Left lobe of liver (tissue), 2 donors: ENCODE measurements around the gene FBXL22. TPM values are rescaled to one million over a fixed set of nuclear protein-coding genes. Genes with fewer than 3 reads are reported as not detected.

Experiments
- ATAC-seq: fragments of 200-7000 bp; cut with Tn5 transposase; one replicate; pipeline ENCODE4 v1.9.1; 2020; ENCODE audit warnings: mild to moderate bottlenecking, moderate library complexity
- DNase-seq: peaks from one replicate; pipeline ENCODE4 v3.0.0-alpha.2; 2020; ENCODE audit warnings: low spot score
- total RNA-seq: library from RNA; stranded (reverse); gene quantifications from one replicate; pipeline ENCODE4 v1.2.1, GENCODE V29; 2021
- donor health status: DM: no; HTN: no; CAD: no; lungs with moderate emphysema.
- donor health status: DM: no; HTN: yes; CAD: no.

FBXL22 gene, protein sequence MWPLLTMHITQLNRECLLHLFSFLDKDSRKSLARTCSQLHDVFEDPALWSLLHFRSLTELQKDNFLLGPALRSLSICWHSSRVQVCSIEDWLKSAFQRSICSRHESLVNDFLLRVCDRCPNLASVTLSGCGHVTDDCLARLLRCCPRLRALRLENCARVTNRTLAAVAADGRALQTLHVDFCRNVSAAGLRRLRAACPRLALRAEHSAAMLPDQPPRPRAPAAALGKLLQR
- 0.53 TPM for total RNA-seq

DNA sequence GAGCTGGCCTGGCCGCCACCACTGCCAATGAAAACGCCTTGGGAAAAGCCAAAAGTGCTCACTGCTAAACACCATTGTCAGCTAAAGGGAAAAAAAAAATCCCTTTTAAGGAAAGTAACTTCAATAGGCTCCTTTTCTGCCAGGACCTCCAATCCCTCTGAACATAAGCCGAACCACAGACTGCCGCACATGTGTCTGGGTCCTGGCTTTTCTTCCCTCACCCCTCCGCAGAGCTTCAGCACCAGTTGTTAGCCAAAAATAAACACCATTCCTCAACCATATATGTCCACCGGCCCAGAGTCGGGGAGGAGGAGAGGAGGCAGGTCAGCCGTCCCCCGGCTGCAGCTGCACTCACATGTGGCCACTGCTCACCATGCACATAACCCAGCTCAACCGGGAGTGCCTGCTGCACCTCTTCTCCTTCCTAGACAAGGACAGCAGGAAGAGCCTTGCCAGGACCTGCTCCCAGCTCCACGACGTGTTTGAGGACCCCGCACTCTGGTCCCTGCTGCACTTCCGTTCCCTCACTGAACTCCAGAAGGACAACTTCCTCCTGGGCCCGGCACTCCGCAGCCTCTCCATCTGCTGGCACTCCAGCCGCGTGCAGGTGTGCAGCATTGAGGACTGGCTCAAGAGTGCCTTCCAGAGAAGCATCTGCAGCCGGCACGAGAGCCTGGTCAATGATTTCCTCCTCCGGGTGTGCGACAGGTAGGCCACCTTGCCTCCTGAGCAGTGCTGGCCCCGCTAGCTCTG, at the start of gene FBXL22:
FBXL22 (plus strand) TSS at position 350 of the 753 bp plus-strand sequence; CDS start at position 356, 6 bp downstream.
- no peak for DNase-seq
- ATAC-seq = no peak

DNA sequence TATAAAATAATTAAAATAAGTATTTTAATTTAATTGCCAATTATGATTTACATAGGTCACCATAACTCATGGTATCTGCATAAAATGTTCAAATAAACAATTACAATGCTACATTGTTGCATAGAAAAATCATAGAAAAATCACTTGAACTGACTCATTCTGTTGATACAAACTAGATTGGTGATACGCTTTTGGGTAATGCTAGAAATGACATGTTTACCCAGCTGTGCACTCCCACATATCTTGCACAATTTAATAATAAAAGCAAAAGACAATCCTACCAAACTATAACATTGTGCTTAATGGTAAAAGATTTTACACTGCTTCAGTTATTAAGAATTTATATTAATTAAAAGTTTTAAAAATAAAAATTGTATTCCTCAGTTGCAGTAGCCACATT, 45.8 kb upstream of the FBXL22 start:
- ATAC-seq (peak; percentile 63), DNase-seq (no peak)

DNA sequence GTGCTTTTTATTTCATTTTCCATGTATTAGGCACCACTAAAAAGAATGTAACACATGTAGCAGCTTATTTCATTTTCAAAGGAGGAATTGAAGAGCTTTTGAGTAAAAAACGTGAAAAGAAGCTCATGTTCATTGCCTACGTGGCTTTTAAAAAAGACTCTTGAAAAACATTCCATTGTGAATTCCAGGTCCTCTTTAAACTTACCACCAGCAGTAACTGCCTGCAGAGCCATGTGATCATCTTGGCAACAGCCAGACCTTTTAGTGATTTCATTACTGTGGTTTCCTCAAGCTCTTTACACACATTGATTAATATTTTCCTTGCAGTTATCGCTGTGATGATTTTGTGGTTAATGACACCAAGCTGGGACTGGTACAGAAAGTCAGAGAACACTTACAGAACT, 43.8 kb upstream of the FBXL22 start:
- ATAC-seq (peak; percentile 90), DNase-seq (no peak)

DNA sequence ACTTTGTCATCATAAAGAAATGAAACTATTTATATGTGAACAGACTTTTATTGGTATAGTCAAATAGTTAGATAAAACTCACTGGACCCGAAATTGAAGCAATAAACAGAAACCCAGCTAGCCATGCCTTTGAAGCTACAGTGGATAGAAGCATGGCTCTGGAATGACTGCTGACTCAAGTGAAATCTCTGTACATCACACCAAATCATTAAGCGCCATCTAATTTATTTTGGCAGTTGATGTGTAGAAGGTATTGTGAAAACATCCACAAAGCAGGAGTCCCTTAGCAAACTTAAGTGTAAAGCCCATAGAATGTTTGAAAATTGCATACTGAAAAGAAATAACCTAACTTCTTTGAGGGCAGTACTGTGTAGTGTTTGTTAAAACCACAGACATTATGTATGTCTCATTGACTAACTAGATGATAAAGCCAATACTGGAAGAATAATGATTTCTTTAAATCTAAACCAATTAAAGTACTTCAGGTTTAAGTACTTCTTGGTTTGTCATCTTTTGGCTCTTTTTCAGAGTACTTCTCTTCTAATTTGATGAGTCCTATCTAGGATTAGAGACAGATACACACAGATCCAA, 42.8 kb upstream of the FBXL22 start:
- DNase-seq (no peak), ATAC-seq (no peak)

DNA sequence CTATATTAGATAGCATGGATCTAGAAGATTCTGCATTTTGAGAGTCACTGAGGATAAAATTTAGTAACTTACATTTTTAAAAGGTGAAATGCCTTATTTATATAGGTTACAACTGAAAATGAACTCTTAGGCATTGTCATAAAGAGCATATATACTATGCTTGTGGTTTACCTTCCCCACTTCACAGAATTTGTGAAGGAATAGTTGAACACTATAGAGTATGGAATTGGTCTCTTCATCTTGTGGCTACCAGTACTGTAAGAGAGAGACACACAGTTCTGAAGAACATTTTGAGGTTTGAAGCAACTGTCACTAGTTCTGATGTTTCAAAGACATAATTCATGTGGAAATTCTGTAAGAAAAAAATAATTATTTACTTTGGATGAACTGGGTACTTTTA, 41.7 kb upstream of the FBXL22 start:
- no peak for DNase-seq
- no peak for ATAC-seq

DNA sequence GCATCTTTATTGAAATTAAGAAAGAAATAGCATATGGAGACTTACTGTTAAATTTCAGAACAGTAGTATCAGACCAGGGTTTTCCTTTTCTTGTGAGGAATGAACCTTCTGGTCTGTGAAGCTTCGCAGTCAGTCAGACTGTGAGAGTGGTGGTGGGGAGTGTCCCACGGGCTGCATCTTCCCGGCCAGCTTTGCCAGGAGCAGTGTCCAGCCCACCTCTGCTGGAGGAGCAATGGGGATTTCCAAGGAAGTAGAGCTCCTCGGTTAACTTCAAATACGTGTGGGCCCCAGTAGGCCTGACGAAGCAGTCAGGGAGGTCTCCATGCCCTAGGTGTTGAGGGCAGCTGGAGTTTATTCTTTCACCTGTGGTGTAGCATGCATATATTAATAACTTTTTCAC, 40.9 kb upstream of the FBXL22 start:
- ATAC-seq (no peak), DNase-seq (no peak)

DNA sequence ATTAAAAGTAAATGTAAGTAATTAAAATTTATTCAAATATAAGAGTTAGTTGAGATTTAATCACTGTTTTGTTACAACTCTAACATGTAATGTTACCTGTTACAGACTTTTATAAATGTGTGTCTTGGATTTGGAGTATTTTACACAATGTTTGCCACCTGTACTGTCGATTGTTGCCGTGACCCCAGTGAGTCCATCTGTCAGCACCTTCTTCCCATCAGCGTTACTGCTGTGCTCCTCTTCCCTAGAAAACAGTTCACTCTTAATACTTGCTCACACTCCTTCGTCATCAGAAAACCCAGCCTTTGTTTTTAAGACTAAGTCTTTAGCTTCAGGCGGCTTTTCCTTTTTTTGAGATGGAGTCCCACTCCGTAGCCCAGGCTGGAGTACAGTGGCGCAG, 40.5 kb upstream of the FBXL22 start:
- no peak for ATAC-seq
- no peak for DNase-seq

DNA sequence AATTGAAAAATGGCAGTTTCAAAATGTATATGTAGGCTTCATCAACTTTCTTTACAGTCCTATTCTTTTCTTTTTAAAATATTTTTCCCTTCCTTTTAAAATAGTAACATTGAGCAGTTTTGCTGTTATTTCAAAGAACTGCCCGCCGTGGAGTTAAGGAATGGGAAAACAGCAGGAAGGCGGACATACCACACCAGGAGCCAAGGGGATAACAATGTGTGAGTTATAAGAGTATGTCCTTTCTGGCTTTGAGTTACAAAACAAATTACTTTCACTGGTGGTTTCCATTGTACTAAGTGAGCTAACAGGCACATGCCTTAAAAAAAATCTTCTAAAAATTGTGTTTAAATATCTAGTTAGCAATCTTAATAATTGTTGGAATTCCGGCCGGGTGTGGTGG, 37.4 kb upstream of the FBXL22 start:
- DNase-seq (no peak), ATAC-seq (no peak)

DNA sequence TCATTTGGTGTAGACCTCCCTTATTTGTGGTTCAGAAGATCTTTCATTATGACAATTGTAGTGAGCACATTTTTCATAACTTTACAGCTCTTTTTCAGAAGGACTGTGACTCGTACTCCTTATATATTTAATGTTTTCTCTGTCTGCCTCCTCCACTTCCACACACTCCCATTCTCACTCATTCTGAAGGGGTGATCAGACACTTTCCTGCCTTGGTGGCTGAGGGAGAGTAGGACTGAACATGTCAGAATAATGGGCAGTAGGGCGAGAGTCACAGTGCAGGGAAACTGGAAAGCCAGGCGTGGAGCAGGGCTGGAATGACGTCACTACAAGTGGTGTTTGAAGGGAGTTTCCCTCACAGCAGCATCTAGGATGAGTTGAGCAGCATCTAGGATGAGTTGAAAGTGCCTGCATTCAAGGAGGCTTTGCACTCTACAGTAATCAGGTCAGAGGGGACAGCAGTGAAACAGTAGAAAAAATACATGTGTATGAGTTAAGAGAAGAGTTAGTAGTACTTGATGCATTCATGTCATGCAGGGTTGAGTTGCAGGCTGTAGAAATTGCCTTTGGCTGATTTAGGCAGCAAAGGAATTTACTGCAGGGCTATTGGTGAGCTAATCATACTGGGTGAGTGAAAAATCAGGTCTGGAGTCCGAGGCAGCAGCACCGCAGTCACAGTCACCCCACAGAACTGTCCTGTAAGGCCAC, 36.3 kb upstream of the FBXL22 start:
- DNase-seq (no peak), ATAC-seq (no peak)

DNA sequence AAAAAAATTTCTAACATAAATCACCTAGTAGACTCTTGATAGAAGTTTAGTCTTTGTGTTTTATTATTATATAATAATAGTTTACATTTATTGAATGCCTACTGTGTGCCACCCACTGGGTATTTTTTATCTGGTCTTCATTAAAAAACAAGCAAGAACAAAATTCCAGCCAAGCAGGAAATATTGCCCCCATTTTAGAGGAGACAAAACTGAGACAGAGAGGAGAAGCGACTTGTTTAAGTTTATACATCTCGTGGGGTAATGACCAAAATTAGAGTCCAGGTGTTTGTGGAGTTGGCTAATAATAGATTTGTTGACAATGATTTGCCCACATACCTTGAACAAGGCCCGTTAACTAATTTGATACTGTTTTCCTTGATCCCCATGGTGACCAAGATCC, 33.1 kb upstream of the FBXL22 start:
- ATAC-seq = no peak
- DNase-seq = no peak

DNA sequence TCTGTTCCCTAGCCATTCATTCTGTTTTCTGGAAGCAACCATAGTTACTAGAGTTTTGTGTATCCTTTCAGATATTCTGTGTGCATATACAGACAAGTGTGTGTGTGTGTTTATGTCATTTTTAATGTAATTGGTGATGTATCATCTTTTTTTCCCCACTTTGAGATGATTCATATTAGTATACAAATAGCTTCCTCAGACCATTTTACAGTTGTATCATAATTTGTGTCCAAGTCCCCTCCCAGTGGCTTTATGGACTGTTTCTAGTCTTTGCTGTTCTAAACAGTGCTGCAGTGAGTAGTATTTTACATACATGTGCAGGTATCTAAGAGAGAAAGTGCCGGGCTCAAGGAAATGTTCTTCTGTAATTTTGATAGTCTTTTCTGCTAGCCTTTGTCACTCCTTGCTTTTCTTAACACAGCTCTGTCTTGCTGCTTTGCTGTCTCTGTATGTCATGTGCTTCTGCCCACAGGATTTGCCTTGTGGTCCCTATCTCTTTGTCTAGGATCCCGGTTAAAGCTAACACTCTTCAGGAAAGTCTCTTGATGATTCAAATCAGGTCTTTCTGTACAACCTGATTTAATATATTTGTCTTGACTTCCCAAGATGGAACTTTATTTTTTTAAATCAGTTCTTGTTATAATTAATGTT, 31.5 kb upstream of the FBXL22 start:
- DNase-seq = no peak
- ATAC-seq = no peak

DNA sequence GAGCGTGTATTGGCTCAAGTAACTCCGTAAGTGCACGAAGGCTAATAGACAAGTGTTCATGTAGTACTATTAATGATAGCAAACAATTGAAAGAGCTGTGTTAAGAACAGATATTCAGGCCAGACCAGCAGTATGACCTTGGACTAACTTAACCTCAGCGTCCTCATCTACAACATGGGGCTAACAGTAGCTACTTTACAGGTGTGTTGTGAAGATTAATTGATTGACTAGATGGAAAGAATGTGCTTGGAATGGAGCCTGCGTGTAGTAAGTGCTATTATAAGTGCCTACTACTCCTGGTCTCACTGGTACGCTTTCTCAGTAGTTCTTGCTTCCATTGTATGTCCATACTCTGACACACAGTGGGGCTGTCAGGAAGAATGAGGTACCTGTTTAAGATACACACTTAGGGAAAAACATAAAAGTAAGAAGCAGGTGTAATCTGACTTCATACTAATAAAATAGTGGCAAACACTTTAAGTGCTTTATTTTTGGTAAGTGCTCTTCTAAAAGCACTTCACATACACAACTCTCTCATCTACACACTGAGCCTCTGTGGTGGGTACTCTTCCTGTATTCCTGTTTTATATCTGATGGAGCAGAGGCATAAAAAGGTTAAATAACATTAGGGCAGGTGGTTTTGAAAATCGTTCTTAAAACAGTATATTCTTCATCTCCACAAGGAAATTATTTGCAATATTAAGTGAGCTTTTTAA, 24.3 kb upstream of the FBXL22 start:
- ATAC-seq (no peak), DNase-seq (no peak)

DNA sequence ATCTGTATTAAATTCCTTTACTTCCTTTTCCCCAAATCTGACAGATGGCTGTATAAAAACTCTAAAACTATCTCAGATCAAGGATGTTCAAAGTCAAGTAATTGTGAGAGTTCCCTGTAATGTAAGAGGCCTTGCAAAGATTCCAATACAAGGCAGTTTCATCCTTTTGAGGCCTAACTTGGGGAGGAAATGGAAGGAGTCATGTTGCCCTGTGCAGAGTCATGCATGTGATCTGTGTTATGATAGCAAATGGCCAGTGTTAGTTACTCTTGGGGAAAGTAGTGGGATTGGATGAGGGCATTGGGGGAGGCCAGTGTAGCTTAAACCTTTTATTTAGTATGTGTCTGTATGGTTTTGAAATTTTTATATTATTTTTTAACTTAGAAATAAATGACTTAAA, 23.7 kb upstream of the FBXL22 start:
- DNase-seq = no peak
- no peak for ATAC-seq

DNA sequence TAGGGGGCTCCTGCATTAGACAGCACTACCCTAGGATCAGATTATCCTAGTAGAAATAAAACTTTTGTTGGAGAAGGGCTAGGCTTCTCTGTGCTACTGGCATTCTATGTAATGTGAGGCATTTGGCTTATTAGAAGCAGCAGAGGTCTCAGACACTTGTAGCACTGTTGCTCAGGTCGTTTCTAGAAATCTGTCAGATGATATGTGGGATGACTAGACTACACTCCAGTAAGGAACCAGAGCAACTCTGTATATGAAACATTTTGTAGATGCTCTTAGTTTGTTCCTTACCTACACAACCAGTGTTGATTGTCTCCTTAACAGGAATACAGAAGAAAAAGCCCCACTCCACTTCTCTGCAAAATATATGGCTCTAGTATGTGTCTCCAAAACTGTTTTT, 21.9 kb upstream of the FBXL22 start:
- DNase-seq (no peak), ATAC-seq (no peak)

DNA sequence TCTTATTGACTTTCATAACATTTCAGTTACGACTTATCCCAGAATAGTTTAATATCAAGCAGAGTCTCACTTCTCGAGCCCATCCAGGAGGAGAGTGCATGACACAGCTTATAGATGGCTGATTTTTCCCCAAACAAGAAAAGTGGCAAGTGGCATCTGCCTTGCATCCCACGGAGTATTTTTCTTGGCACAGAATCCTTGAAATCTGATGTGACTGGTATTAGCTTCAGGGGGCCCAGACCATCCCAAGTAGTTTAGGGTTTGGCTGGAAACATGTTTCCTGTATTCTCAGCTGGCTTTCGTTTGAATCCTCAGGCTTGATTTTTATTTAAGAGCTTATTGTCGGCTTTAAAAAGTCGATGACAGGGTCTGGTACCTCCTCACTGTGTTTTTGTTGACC, 20.7 kb upstream of the FBXL22 start:
- DNase-seq (no peak), ATAC-seq (no peak)

DNA sequence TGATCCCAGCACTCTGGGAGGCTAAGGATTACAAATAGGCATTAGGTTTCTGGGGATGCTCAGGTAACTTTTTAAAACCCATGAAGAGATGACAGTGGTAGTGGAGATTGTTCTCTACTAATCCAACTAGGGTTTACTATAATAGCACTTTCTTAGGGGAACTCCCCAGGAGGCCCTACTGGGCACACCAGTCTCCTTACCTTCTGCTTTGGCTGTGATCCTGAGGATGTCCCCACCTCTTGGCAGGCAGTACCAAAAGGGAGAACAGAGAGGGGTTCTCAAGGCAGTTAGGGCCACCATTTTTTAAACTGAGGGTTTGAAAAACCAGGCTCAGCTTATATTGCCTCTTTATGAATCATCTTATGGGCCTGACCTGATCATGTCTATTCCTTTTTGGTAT, 15.0 kb upstream of the FBXL22 start:
- ATAC-seq = no peak
- DNase-seq = no peak

DNA sequence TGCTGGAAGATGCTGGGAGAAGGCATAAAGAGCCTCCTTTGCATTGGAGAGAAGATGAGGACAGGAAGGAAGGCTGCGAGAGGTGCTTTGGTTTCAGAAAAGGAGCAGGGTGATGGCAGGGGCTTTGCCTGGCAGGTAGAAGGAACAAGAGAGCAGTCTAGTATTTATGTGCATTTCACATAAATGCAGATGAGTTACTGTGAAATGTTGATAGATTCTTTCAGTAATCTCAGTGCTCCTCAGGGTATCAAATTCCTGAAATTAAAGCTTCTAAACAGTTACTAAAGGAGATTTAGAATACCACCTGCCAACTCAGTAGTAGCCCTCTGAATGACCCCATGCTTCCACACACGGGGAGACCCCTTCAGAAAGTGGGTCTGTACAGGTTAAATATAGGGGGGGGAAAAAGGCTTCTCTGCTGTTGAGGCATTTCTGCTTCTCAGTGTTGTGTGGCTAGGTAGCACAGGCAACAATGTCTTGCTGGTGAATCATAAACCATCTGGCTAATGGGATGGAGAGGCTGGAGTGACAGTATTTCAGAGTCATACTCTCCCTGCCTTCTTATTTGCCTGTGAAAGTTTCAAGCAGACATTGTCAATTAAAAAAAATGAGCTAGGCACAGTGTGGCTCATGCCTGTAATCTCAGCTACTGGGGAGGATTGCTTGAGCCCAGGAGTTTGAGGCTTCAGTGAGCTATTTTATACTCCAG, 14.3 kb upstream of the FBXL22 start:
- no peak for DNase-seq
- no peak for ATAC-seq

DNA sequence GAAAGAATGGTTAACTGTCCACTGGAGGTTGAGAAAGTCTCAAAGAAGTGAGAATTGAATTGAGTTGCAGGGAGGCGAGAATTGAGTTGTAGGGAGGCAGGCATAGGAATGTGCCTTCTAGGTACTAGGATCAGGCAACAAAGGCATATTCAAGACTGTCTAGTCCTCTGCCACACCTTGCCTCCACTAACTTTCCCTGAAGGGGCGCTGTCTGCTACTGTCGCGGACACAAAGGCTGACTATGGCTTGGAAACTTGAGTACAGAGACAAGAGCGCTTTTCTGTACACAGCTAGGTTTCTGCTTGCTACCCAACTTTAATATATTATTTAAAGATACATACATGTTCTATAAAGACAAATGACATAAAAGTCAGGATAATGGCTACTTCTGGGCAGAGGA, 10.4 kb upstream of the FBXL22 start:
- DNase-seq = no peak
- ATAC-seq = no peak

DNA sequence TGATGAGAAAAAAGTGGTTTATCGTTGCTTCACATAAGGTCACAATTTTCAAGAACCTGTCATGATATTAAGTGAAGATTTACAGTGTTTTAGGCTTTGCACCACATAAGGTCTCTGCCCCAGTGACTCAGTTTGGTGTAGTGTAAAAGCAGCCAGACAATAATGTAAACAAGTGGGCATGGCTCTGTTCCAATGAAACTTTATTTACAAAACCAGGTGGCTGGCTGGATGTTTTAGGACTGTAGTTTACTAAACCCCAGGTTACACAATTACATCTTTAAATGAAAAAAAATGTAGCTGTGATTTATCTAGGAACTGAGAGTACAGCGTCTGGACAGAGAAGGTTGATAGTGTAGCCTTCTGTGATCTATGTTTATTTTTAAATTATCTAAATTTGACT, 9.7 kb upstream of the FBXL22 start:
- peak; percentile 88 for ATAC-seq
- DNase-seq = no peak

DNA sequence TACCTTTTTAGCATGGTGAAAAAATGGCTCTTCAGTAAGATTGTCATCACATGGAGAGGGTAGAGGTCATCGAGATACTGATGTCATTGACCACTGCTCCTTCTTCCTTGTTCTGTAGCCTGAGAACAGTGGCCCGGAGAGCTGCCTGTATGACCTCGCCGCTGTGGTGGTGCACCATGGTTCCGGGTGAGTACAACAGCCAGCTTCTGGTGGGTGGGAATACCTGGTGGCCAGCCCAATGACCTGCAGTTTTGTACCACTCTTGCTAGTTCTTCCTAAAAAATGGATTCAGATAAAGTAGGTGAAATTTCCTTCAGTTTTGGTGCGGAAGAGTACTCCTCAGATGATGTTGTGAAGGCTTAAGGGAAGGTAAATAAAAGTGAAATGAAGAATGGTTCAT, 8.4 kb upstream of the FBXL22 start:
- DNase-seq = no peak
- ATAC-seq = no peak
